ENCODE measurements around the gene SFI1. TPM values are rescaled to one million over a fixed set of nuclear protein-coding genes. Genes with fewer than 3 reads are reported as not detected.
"Not testable (repeated sequence)": the region's sequence is repeated elsewhere in the genome, so short reads cannot be mapped to it uniquely, and the experiment has no call there.

The SFI1 gene
- total RNA-seq, 1 donor from 2014 or later: 17.9 TPM

- not testable (repeated sequence) for DNase-seq
These were observed 3.0 kb upstream of the SFI1 start for GRCh38 chr22:31493355-31493754.

GRCh38 chr22:31495343-31495742 lies 993 bp upstream of the SFI1 start:
- no peak for DNase-seq

- DNase-seq: peak; percentile 25
These were observed 405 bp downstream of the SFI1 start for GRCh38 chr22:31496735-31497146.

GRCh38 chr22:31497148-31497938 lies 1.0 kb downstream of the SFI1 start:
- no peak for DNase-seq

GRCh38 chr22:31501738-31502137 lies 5.4 kb downstream of the SFI1 start:
- peak; percentile 35 for DNase-seq

GRCh38 chr22:31503211-31503964 lies 7.1 kb downstream of the SFI1 start:
- DNase-seq: no peak

GRCh38 chr22:31504282-31504681 lies 7.9 kb downstream of the SFI1 start:
- peak; percentile 43 for DNase-seq

- DNase-seq: not testable (repeated sequence)
These were observed 11.2 kb downstream of the SFI1 start for GRCh38 chr22:31507517-31507916.

GRCh38 chr22:31508536-31508935 lies 12.2 kb downstream of the SFI1 start:
- DNase-seq: no peak

- no peak for DNase-seq
These were observed 12.9 kb downstream of the SFI1 start for GRCh38 chr22:31509061-31509762.

GRCh38 chr22:31520051-31520450 lies 23.7 kb downstream of the SFI1 start:
- no peak for DNase-seq

GRCh38 chr22:31524132-31524531 lies 27.8 kb downstream of the SFI1 start:
- DNase-seq: not testable (repeated sequence)

GRCh38 chr22:31526270-31526669 lies 29.9 kb downstream of the SFI1 start:
- no peak for DNase-seq

GRCh38 chr22:31530823-31531195 lies 34.5 kb downstream of the SFI1 start:
- peak; percentile 34 for DNase-seq

GRCh38 chr22:31532060-31532459 lies 35.7 kb downstream of the SFI1 start:
- no peak for DNase-seq

GRCh38 chr22:31533374-31533773 lies 37.0 kb downstream of the SFI1 start:
- no peak for DNase-seq

- peak; percentile 31 for DNase-seq
These were observed 40.7 kb downstream of the SFI1 start for GRCh38 chr22:31537019-31537535.

GRCh38 chr22:31538815-31539214 lies 42.5 kb downstream of the SFI1 start:
- DNase-seq: no peak

- DNase-seq: not testable (repeated sequence)
These were observed 43.8 kb downstream of the SFI1 start for GRCh38 chr22:31540166-31540565.

- no peak for DNase-seq
These were observed 44.6 kb downstream of the SFI1 start for GRCh38 chr22:31540966-31541365.

GRCh38 chr22:31544481-31545480 lies 48.4 kb downstream of the SFI1 start:
- no peak for DNase-seq

- no peak for DNase-seq
These were observed 54.6 kb downstream of the SFI1 start for GRCh38 chr22:31550871-31551370.
